Neural crest cell (in vitro differentiated cells): Measurements from ENCODE around the gene PAX5. TPM values are rescaled to one million over a fixed set of nuclear protein-coding genes. Genes with fewer than 3 reads are reported as not detected.

Experiments
- DNase-seq: peaks from one replicate; pipeline ENCODE4 v3.0.0; 2021; ENCODE audit warnings: low read depth, mixed read lengths, low spot score
- H3K27ac Mint-ChIP-seq: one replicate; pipeline ENCODE4 v1.8.0; 2021; ENCODE audit warnings: mild to moderate bottlenecking, mixed read lengths; ENCODE audit not compliant: unreplicated experiment
- H3K27me3 Mint-ChIP-seq: 2 replicates; pipeline ENCODE4 v1.8.0; 2021; ENCODE audit warnings: low read depth, mild to moderate bottlenecking, mixed read lengths
- H3K36me3 Mint-ChIP-seq: 2 replicates; pipeline ENCODE4 v1.8.0; 2021; ENCODE audit warnings: low read depth, mild to moderate bottlenecking, mixed read lengths
- H3K4me1 Mint-ChIP-seq: 2 replicates; pipeline ENCODE4 v1.8.0; 2021; ENCODE audit warnings: mixed read lengths
- H3K4me3 Mint-ChIP-seq: one replicate; pipeline ENCODE4 v1.8.0; 2021; ENCODE audit warnings: mild to moderate bottlenecking, mixed read lengths
- H3K9me3 Mint-ChIP-seq: 2 replicates; pipeline ENCODE4 v1.8.0; 2021; ENCODE audit warnings: mixed read lengths
- CTCF ChIP-seq: fragments of 200-600 bp; sonication (generic); conservative IDR thresholded peaks from 2 replicates; pipeline ENCODE4 v1.5.0; 2021; ENCODE audit warnings: antibody characterized with exemption, mild to moderate bottlenecking
- total RNA-seq: library from RNA; stranded (reverse); gene quantifications from 2 replicates; pipeline ENCODE4 v1.2.1, GENCODE V29; 2021

Gene PAX5
- total RNA-seq, 1 donor from 2014 or later, result 19.5 TPM

DNA sequence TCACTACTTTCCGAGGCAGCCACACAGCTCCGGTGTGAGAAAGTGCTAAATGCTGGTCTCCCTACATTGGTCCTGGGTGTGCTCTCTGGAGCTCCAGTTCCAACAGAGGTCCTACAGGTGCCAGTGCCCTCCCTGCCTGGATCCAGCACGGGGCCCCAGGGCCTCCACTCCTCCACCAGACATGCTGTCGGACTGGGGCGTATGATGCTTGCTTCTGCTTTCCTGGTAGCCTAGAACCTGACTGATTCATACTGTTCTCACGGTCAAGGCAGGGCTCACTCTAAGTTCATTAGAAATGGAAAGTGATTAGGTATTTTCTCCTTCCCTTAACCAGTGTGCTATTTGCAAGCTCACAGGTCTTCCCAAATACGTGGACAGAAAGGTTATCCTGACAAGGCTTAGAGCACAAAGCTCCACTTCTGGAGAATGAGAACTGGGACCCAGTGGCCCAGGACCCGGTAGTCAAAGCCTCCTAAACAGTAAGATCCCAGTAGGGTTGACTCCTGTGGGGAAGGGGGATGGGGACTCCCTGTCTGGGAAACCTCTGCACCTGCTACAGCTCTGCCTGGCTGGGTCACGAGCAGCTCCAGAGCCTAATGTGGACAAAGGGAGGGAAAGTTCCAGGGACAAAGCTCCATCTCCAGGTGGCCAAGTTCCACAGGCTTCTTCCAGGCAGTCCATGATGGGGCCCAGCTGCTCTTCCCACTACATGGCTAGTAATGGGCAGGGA, 98.1 kb downstream of the PAX5 start:
- no peak for TF ChIP-seq CTCF
- H3K36me3 Mint-ChIP-seq, result peaks cover 3% of the 10 kb centered on the region
- peak overlapping the region; percentile 94 for H3K27ac Mint-ChIP-seq
- no peaks in the 10 kb centered on the region for H3K27me3 Mint-ChIP-seq
- H3K9me3 Mint-ChIP-seq, result no peaks in the 10 kb centered on the region
- H3K4me3 Mint-ChIP-seq, result no peak overlapping the region
- H3K4me1 Mint-ChIP-seq, result peaks cover 7% of the 10 kb centered on the region
- DNase-seq, result no peak

GRCh38 chr9:36935332-36935731, 98.7 kb downstream of the PAX5 start:
- Mint-ChIP-seq H3K36me3 (peaks cover 3% of the 10 kb centered on the region), H3K9me3 (no peaks in the 10 kb centered on the region), H3K27ac (peak overlapping the region; percentile 94), H3K4me3 (no peak overlapping the region), H3K4me1 (peaks cover 7% of the 10 kb centered on the region), H3K27me3 (no peaks in the 10 kb centered on the region)
- no peak for TF ChIP-seq CTCF
- no peak for DNase-seq

GRCh38 chr9:36934478-36935065, 99.5 kb downstream of the PAX5 start:
- Mint-ChIP-seq H3K27me3 (no peaks in the 10 kb centered on the region), H3K36me3 (peaks cover 3% of the 10 kb centered on the region), H3K9me3 (no peaks in the 10 kb centered on the region), H3K4me1 (peaks cover 7% of the 10 kb centered on the region), H3K27ac (no peak overlapping the region), H3K4me3 (no peak overlapping the region)
- no peak for DNase-seq
- TF ChIP-seq CTCF, result no peak

DNA sequence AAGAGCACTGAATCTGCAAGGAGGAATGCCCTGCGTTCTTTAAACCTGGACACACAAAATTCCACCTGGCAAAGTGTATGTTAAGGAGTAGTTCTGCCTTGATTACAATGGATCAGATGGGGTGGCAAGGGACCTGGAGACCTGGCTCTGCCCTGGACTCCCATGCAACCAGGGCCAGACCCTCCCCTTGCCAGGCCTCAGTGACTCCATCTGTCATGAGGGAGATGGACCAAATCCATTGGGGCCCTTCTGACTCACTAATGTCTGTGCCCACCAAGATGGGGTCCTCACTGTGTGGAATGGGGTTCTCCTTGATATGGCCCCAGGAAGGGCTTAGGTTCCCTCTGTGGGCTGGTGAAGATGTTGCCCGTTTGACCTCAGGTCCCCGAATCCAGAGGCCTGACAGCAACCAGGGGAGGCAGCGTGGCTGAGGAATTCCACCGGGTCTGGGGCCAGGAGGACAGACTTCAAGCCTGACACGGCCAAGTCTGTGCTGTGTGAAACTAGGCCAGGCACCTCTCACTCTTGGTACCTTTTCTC, 100.3 kb downstream of the PAX5 start:
- H3K27me3 Mint-ChIP-seq, result peaks cover 2% of the 10 kb centered on the region
- no peak overlapping the region for H3K27ac Mint-ChIP-seq
- no peaks in the 10 kb centered on the region for H3K9me3 Mint-ChIP-seq
- H3K36me3 Mint-ChIP-seq, result peaks cover 3% of the 10 kb centered on the region
- no peak overlapping the region for H3K4me3 Mint-ChIP-seq
- TF ChIP-seq CTCF, result no peak
- H3K4me1 Mint-ChIP-seq, result peaks cover 6% of the 10 kb centered on the region
- DNase-seq, result no peak

DNA sequence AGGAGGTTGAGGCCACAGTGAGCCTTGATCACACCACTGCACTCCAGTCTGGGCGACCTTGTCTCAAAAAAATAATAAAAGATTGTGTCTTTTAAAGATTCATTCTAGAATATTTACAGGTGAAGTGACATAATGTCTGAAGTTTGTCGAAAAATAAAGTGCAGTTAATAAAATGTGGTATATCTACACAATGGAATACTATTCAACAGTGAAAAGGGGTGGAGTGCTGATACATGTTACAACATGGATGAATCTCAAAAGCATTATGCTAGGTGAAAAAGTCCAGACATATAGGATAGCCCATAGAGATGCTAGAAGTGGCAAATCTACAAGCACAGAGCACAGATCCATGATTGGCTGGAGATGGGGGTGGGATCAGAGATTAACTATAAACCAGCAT, 101.9 kb downstream of the PAX5 start:
- Mint-ChIP-seq H3K4me1 (no peaks in the 10 kb centered on the region), H3K36me3 (peaks cover 3% of the 10 kb centered on the region), H3K4me3 (no peak overlapping the region), H3K27me3 (peaks cover 2% of the 10 kb centered on the region), H3K9me3 (no peaks in the 10 kb centered on the region), H3K27ac (no peak overlapping the region)
- DNase-seq, result no peak
- TF ChIP-seq CTCF, result no peak
